GM12875 (cell line): Measurements from ENCODE around the gene RTL5.

Experiments
- H3K4me3 ChIP-seq: one replicate; pipeline ENCODE4 v1.5.1; 2011; ENCODE audit warnings: low read depth, low read length, control low read depth
- TF ChIP-seq, protein P1 (sequence below): IDR thresholded peaks from 2 replicates; pipeline ENCODE4 v1.5.1; 2011; ENCODE audit warnings: low read depth, mild to moderate bottlenecking, control low read depth, inconsistent platforms, low read length, moderate library complexity, borderline replicate concordance; ENCODE audit not compliant: insufficient read depth

The RTL5 gene

DNA sequence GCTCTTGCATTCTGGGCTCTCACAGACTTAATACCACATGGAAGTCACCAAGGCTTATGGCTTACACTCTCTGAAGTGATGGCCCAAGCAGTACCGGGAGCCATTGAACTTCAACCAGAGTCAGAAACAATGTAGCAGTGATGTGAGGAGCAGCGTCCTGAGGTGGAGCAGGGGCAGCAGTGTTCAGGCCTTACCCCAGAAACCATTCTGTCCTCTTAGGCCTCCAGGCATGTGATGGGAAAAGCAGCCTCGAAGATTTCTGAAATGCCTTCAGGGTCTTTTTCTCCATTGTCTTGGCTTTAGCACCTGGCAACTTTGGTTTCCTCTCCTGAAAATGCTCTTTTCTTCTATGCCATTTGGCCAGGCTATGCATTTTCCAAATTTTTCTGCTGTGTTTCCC lies 27.1 kb upstream of the RTL5 start:
- TF ChIP-seq, protein P1, sequence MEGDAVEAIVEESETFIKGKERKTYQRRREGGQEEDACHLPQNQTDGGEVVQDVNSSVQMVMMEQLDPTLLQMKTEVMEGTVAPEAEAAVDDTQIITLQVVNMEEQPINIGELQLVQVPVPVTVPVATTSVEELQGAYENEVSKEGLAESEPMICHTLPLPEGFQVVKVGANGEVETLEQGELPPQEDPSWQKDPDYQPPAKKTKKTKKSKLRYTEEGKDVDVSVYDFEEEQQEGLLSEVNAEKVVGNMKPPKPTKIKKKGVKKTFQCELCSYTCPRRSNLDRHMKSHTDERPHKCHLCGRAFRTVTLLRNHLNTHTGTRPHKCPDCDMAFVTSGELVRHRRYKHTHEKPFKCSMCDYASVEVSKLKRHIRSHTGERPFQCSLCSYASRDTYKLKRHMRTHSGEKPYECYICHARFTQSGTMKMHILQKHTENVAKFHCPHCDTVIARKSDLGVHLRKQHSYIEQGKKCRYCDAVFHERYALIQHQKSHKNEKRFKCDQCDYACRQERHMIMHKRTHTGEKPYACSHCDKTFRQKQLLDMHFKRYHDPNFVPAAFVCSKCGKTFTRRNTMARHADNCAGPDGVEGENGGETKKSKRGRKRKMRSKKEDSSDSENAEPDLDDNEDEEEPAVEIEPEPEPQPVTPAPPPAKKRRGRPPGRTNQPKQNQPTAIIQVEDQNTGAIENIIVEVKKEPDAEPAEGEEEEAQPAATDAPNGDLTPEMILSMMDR: no peak
- no peak overlapping the region for H3K4me3 ChIP-seq

DNA sequence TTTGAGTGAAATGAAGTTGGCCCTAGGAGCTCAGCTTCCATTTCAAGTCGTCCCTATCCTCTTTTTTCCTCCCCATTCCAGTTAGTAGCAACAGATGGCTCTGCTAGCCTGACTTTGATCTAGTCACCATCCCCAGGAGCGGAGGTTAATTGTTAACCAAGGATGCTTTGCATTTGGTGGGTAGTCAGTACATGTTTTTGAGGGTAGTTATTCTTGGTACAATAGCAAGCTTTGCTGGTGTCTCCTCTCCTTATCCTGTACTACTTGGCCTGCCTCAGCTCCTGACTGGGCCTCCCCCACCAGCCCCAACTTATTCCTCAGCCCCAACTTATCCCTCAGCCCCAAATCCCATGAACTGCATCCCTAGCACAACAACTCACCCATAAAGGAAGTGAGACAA lies 14.8 kb upstream of the RTL5 start:
- TF ChIP-seq, protein P1: no peak
- no peak overlapping the region for H3K4me3 ChIP-seq

DNA sequence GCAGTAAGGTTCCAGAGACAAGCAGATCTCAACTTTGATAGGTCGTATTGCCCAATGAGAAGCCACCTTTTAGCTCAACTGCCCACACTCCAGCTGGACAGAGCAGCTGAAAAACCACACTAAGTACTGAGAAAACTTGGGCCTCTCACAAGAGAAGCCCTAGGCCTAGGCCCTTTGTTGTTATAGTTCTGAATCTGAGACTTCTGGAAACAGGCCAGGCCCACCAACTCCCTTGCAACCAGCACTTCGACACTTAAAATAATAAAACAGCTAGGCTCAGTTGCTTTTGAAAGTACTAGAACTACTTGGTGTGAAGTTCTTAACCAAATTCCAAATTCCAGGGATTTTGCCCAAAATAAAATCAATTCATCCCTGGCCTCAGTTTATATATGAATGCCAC lies 13.5 kb upstream of the RTL5 start:
- TF ChIP-seq, protein P1: no peak
- H3K4me3 ChIP-seq: no peak overlapping the region

DNA sequence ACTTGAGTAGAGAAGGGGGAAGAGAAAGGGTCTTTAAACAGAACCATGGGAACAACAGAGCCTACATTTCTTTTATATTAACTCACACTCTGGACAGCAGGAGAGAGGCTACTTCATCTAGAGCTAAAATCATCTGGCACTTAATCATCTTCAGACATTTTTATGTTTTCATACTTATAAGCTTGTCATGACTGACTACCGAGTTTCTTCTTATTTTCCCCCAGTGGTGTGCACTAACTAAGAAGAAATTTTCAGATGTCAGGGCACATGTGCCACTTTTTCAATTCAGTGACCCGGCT lies 11.8 kb upstream of the RTL5 start:
- TF ChIP-seq, protein P1: no peak
- no peak overlapping the region for H3K4me3 ChIP-seq

DNA sequence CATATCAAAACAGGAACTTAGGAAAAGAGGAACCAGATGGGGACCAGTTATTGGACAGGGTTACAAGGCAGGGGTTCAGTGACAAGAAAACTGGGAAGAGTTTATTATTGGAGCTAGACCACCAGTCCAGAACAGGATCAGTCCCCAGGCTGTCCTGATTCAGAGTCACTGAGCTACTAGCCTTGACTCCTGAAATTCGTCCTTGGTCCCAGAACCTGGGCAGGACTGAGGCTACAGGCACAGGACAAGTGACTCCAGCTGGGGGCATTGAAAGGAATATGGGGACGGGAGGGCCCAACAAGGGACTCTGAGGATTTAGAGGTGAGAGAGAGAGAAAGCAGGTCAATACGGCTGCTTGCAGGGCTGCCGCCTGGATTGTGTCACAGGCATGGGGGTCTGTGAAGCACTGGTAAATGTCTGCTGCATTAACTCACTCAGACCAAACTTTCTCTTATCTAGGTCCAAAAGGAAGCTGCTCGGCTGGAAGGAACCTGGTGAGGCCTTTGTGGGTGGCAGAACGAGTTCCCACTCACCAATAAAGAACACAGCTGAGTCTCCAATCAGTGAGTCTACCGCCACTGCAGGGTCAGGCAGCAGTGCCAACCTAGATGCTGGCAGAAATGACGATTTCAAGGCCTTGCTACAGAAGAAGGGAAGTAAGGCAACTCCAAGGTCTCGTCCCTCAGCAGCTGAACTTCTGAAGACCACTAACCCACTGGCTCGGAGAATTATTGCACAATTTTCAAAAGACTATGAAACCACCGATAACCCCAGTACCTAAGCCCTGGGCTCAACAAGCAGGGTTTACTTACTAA lies 11.3 kb upstream of the RTL5 start:
- TF ChIP-seq, protein P1: no peak
- no peak overlapping the region for H3K4me3 ChIP-seq

DNA sequence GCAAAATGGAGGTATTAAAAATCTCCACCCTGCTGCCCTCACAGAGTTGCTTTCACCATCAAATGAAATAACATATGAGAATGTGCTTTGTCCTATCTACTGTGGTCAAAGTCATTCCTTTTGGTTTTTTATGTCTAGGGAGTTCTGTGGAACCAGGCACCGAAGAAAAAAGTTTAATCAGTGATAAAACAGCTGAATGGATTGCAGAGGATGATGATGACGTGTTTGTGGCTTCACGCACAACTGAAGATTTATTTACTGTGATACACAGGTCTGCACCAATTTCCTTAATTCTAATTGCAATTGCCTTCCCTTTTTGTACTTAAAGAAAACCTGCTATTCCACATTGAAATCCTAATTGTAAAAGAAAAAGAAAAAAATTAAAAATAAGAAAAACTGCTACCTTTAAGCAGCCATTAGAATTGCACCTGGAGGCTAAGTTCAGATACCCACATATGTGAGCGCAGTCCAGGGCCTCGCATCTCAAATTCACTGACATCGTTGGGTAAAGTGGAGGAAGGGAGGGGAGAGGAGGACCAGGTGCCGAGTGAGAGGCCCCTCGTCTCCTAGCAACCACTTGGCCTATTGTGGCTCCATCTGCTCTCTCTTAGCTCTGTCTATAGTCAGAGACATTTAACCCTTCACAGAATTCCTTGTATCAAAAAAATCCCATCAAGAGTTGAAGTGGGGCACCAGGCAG lies 10.5 kb upstream of the RTL5 start:
- TF ChIP-seq, protein P1: no peak
- H3K4me3 ChIP-seq: no peak overlapping the region
